RWPE2 (cell line): ENCODE results near the gene RRP8.

Source experiments
- ATAC-seq: fragments of 200-7000 bp; cut with Tn5 transposase; 3 replicates; pipeline ENCODE4 v1.9.1; 2021; ENCODE audit warnings: low read depth
- DNase-seq: peaks from one replicate; pipeline ENCODE4 v3.0.0-alpha.2; 2020; ENCODE audit warnings: low spot score
- H3K27ac ChIP-seq: fragments of 450-650 bp; 2 replicates; pipeline ENCODE4 v1.5.1; 2017; ENCODE audit warnings: mild to moderate bottlenecking; ENCODE audit not compliant: poor library complexity, severe bottlenecking
- H3K27me3 ChIP-seq: fragments of 250-450 bp; sonication (Bioruptor Pico); 2 replicates; pipeline ENCODE4 v1.5.1; 2021; ENCODE audit warnings: mild to moderate bottlenecking, moderate library complexity; ENCODE audit not compliant: insufficient read depth, poor library complexity, severe bottlenecking
- H3K36me3 ChIP-seq: fragments of 250-450 bp; sonication (Bioruptor Pico); 2 replicates; pipeline ENCODE4 v1.5.1; 2020; ENCODE audit warnings: low read depth, mild to moderate bottlenecking, moderate library complexity
- H3K4me1 ChIP-seq: fragments of 250-450 bp; sonication (Bioruptor Pico); 2 replicates; pipeline ENCODE4 v1.5.1; 2021; ENCODE audit warnings: mild to moderate bottlenecking, moderate library complexity; ENCODE audit not compliant: insufficient read depth, poor library complexity, severe bottlenecking
- H3K4me3 ChIP-seq: fragments of 250-450 bp; sonication (Bioruptor Pico); 2 replicates; pipeline ENCODE4 v1.5.1; 2021; ENCODE audit warnings: mild to moderate bottlenecking, moderate library complexity; ENCODE audit not compliant: severe bottlenecking
- H3K9me3 ChIP-seq: fragments of 250-450 bp; sonication (Bioruptor Pico); 2 replicates; pipeline ENCODE4 v1.5.1; 2021; ENCODE audit warnings: mild to moderate bottlenecking, moderate library complexity; ENCODE audit not compliant: severe bottlenecking
- CTCF ChIP-seq: fragments of 450-650 bp; IDR thresholded peaks from one replicate; pipeline ENCODE4 v1.5.1; 2017; ENCODE audit warnings: mild to moderate bottlenecking, moderate library complexity; ENCODE audit not compliant: poor library complexity, severe bottlenecking

The RRP8 gene

DNA sequence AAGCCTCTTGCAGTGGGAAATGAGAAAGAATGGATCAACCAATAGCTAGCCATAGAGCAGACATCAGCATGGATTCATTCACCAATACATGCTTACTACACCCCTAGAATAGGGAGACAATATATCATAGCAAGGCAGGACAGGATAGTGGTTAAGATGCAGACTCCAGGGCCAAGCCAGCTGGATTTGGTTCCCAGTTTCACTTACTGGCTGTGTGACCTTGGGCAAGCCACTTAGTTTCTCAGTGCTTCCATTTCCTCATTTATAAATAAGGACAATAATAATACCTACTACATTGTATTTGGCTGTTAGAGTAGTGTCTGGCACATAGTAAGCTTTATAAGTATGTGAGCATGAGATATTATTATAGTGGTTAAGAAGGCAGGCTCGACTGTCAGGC lies 45.1 kb upstream of the RRP8 start:
- Histone ChIP-seq H3K4me3 (no peak overlapping the region), H3K9me3 (no peaks in the 10 kb centered on the region), H3K27me3 (peaks cover 5% of the 10 kb centered on the region), H3K4me1 (no peaks in the 10 kb centered on the region), H3K27ac (no peak overlapping the region), H3K36me3 (no peaks in the 10 kb centered on the region)
- TF ChIP-seq CTCF = no peak
- ATAC-seq (no peak), DNase-seq (no peak)

GRCh38 chr11:6647836-6648235 lies 44.4 kb upstream of the RRP8 start:
- no peak for DNase-seq
- Histone ChIP-seq H3K9me3 (no peaks in the 10 kb centered on the region), H3K27ac (no peak overlapping the region), H3K4me3 (no peak overlapping the region), H3K27me3 (peaks cover 5% of the 10 kb centered on the region), H3K36me3 (no peaks in the 10 kb centered on the region), H3K4me1 (no peaks in the 10 kb centered on the region)
- no peak for TF ChIP-seq CTCF
- no peak for ATAC-seq

DNA sequence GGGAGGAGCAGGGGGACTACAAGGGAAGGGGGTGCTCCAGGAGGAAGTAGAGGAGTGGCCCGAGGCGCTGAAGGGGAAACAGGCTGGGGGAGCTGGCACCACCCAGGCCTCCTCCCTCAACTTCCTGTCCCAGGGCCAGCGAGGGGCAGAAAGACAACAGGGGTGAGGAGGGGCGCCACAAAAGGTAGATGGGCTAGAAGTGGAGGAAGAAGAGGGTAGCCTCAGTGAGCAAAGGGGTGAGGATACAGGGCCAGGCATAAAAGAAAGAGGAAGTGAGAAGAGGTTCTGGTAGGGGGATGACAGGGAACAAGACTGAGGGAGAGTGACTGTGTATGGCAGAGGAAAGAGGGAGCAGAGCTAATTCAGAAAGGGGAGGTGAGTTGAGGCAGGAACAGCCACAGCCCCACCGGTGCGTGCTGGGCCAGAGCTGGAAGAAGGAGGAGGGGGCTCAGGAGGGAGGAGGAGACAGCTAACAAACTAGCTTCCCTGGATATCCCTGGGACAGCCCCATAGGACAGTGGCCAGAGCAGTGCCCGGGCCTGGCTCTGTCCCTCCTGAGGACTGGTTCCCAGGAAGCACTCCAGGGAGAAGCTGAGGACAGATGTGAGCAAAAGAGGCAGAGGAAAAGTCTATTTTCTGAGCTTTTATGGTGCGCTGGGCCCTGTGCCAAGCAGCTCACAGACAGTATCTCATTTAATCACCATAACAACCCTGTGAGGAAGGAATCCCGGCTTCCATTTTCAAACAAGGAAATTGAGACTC lies 43.7 kb upstream of the RRP8 start:
- Histone ChIP-seq H3K4me3 (no peak overlapping the region), H3K4me1 (no peaks in the 10 kb centered on the region), H3K9me3 (no peaks in the 10 kb centered on the region), H3K27me3 (peaks cover 5% of the 10 kb centered on the region), H3K36me3 (no peaks in the 10 kb centered on the region), H3K27ac (no peak overlapping the region)
- DNase-seq (no peak), ATAC-seq (no peak)
- no peak for TF ChIP-seq CTCF

DNA sequence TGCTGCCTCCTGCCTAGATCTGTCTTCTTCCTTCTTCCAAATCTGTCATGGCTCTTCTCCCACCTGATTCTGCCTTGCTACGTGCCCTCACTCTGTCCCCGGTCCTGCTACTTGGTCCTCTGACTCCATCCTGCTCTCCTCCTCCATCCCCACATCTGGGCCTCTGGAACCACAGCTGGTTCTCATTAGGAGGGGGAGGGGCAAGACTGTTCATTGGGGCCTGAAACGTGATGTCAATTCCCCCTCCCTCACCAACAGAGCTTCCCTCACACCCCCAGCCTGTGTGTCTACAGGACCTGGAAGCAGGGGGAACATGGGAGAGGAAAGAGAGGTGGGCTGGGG lies 43.1 kb upstream of the RRP8 start:
- DNase-seq (no peak), ATAC-seq (no peak)
- Histone ChIP-seq H3K36me3 (no peaks in the 10 kb centered on the region), H3K27ac (no peak overlapping the region), H3K27me3 (peaks cover 5% of the 10 kb centered on the region), H3K4me1 (no peaks in the 10 kb centered on the region), H3K9me3 (no peaks in the 10 kb centered on the region), H3K4me3 (no peak overlapping the region)
- no peak for TF ChIP-seq CTCF

DNA sequence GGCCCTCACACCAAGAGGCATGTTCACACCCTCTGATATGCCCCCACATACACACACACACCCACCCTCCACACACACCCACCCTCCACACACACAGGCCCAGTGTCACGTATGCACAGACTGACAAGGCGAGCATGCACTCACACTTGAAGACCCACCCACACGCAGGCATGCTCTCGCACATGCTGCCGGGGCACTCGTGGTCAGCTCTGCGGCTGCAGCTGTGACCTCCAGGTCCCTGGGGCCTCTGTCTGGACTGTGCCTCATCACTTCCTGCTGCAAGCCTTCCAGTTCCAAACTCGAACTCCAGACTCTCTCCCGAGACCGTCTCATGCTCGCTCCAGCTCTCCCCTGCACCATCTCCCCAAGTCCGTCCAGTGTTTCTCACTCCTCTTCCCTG lies 42.7 kb upstream of the RRP8 start:
- no peaks in the 10 kb centered on the region for H3K4me1 ChIP-seq
- H3K36me3 ChIP-seq = no peaks in the 10 kb centered on the region
- ATAC-seq = no peak
- H3K4me3 ChIP-seq = no peak overlapping the region
- peak; percentile 45 for DNase-seq
- no peak for TF ChIP-seq CTCF
- no peak overlapping the region for H3K27ac ChIP-seq
- H3K27me3 ChIP-seq = peaks cover 2% of the 10 kb centered on the region
- H3K9me3 ChIP-seq = no peaks in the 10 kb centered on the region
